Natural killer cell (primary cell): Measurements from ENCODE around the gene TP53. TPM values are rescaled to one million over a fixed set of nuclear protein-coding genes. Genes with fewer than 3 reads are reported as not detected.
"Not testable (repeated sequence)": the region's sequence is repeated elsewhere in the genome, so short reads cannot be mapped to it uniquely, and the experiment has no call there.

ENCODE experiments used
- ATAC-seq, 3 donors: fragments of 150-1000 bp in 2 of 3; fragments of 200-7000 bp in 1 of 3; cut with Tn5 transposase; 1 replicate in 1 of 3; 2 replicates in 2 of 3; pipeline ENCODE4 v1.10.0; 2021; ENCODE audit warnings: mild to moderate bottlenecking in 2 of 3, moderate library complexity in 2 of 3
- DNase-seq, 2 donors: peaks; one replicate each; pipeline versions ENCODE4 v3.0.0 to v3.0.0-alpha.2; 2013 to 2021; ENCODE audit warnings: mixed read lengths in 1 of 2
- H3K27ac ChIP-seq: one replicate; pipeline ENCODE4 v1.5.1; 2013; ENCODE audit warnings: mild to moderate bottlenecking, low read length
- H3K27me3 ChIP-seq: one replicate; pipeline ENCODE4 v1.6.1; 2013; ENCODE audit warnings: low read length; ENCODE audit not compliant: control insufficient read depth, insufficient read depth
- H3K36me3 ChIP-seq: one replicate; pipeline ENCODE4 v1.6.1; 2013; ENCODE audit warnings: low read length; ENCODE audit not compliant: control insufficient read depth, insufficient read depth
- H3K4me1 ChIP-seq: one replicate; pipeline ENCODE4 v1.6.1; 2013; ENCODE audit warnings: low read length; ENCODE audit not compliant: control insufficient read depth, insufficient read depth
- H3K4me3 ChIP-seq: one replicate; pipeline ENCODE4 v1.5.1; 2013; ENCODE audit warnings: low read length
- H3K9me3 ChIP-seq: one replicate; pipeline ENCODE4 v1.6.1; 2013; ENCODE audit warnings: low read length; ENCODE audit not compliant: control insufficient read depth, insufficient read depth
- H3K27ac Mint-ChIP-seq, 2 donors: one replicate each; pipeline ENCODE4 v1.8.0; 2022; ENCODE audit warnings: mild to moderate bottlenecking in 2 of 2, mixed read lengths in 2 of 2, moderate library complexity in 1 of 2
- H3K27me3 Mint-ChIP-seq, 2 donors: one replicate each; pipeline ENCODE4 v1.8.0; 2022; ENCODE audit warnings: low read depth in 2 of 2, mixed read lengths in 2 of 2
- H3K36me3 Mint-ChIP-seq: one replicate; pipeline ENCODE4 v1.8.0; 2022; ENCODE audit warnings: mixed read lengths
- H3K4me1 Mint-ChIP-seq, 2 donors: one replicate each; pipeline ENCODE4 v1.8.0; 2022; ENCODE audit warnings: mixed read lengths in 2 of 2
- H3K4me3 Mint-ChIP-seq: one replicate; pipeline ENCODE4 v1.8.0; 2022; ENCODE audit warnings: mild to moderate bottlenecking, moderate library complexity, mixed read lengths
- H3K9me3 Mint-ChIP-seq, 2 donors: one replicate each; pipeline ENCODE4 v1.8.0; 2022; ENCODE audit warnings: mixed read lengths in 2 of 2
- WGBS: methylation state at CpG from one replicate; pipeline ENCODE4 v1.1.7; 2013; ENCODE audit warnings: missing lambda C conversion rate; ENCODE audit not compliant: insufficient coverage; 5-methylcytosine and 5-hydroxymethylcytosine counted together
- intact Hi-C: fragments of 100-400 bp; cut with micrococcal nuclease; formaldehyde crosslinking; loops from one replicate; pipeline ENCODE4 v1.14.2; 2022
- total RNA-seq, 4 donors: library from RNA; stranded (reverse); fragments of 120-200 nt in 1 of 4; gene quantifications; one replicate each; pipeline versions ENCODE4 v1.2.3 to v1.2.4, GENCODE V29; 2013 to 2022
- TF ChIP-seq, protein P1 (sequence below): fragments of 200-600 bp; IDR thresholded peaks from one replicate; pipeline ENCODE4 v1.8.0; 2022; ENCODE audit warnings: antibody characterized with exemption

Gene TP53
- total RNA-seq, 3 donors from 2014 or later (not counting 1 experiment from before 2014, with no cell fraction given): 56.5 to 65.5 (median 62.0) TPM

DNA sequence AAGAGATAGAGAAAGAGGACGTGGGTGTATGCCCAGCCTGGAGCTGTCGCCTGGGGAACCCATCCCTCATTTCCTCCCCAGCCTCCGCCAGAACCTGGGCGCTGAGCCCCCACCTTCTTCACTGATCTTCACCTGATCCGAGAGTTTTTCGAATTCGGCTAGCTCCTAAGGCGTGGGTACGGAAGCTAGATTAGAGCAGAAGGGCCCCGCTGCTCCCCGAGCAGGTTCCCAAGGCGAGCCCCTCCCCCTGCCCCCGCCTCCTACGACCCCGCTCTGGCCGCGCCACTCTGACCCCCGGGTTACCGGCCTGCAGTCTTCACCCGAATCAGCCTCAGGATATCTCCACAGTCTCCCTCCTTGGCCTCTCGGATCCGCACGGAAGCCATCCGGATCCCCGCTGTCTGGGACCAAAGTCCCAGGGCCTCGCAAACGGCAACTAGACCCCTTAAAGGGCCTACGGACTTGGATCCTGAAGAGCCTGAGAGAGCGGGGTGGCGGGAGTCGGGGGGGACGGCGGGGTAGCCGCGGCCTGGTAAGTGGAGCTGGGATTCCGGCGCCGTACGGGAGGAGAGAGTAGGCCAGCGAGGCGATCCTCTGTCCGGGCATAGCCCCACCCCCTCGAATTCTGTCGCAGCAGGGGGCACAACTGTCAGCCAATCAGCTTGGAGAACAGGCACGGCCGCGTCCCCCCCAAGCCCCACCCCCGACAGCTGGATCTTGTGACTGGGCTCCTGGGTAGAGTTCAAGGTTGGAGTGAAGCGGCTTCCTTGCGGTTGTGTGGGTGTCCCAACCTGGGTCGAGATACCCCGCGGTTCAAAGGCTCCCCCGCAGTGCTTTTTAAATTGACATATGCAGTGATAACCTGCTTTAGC, 59.8 kb downstream of the TP53 start, which contains the start of gene SAT2:
TSS of gene SAT2 (minus strand) at position 572 of the 872 bp plus-strand sequence. CDS start at position 386, 186 bp downstream.
- intact Hi-C loops: no loop called here
- Histone ChIP-seq H3K9me3 (no peaks in the 10 kb centered on the region), H3K36me3 (peaks cover 2% of the 10 kb centered on the region), H3K4me1 (peaks cover 17% of the 10 kb centered on the region), H3K27me3 (no peaks in the 10 kb centered on the region), H3K27ac (peak within 1 kb of the TSS; percentile 75), H3K4me3 (peak within 1 kb of the TSS; percentile 78)
- Mint-ChIP-seq H3K4me3 (peak within 1 kb of the TSS; percentile 92), H3K4me1 (peaks cover 12 to 14% of the 10 kb centered on the region in 2 donors), H3K36me3 (no peaks in the 10 kb centered on the region), H3K27me3 (no peaks in the 10 kb centered on the region), H3K27ac (peak within 1 kb of the TSS; percentile 73 to 91), H3K9me3 (no peaks in the 10 kb centered on the region)
- TF ChIP-seq, protein P1, sequence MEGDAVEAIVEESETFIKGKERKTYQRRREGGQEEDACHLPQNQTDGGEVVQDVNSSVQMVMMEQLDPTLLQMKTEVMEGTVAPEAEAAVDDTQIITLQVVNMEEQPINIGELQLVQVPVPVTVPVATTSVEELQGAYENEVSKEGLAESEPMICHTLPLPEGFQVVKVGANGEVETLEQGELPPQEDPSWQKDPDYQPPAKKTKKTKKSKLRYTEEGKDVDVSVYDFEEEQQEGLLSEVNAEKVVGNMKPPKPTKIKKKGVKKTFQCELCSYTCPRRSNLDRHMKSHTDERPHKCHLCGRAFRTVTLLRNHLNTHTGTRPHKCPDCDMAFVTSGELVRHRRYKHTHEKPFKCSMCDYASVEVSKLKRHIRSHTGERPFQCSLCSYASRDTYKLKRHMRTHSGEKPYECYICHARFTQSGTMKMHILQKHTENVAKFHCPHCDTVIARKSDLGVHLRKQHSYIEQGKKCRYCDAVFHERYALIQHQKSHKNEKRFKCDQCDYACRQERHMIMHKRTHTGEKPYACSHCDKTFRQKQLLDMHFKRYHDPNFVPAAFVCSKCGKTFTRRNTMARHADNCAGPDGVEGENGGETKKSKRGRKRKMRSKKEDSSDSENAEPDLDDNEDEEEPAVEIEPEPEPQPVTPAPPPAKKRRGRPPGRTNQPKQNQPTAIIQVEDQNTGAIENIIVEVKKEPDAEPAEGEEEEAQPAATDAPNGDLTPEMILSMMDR: no peak
- ATAC-seq: peak; percentile 96 to 97 (median 97)
- DNase-seq: peak; percentile 68 to 92
- WGBS: under 1% methylated on average over 53 of the region's 54 CpGs

DNA sequence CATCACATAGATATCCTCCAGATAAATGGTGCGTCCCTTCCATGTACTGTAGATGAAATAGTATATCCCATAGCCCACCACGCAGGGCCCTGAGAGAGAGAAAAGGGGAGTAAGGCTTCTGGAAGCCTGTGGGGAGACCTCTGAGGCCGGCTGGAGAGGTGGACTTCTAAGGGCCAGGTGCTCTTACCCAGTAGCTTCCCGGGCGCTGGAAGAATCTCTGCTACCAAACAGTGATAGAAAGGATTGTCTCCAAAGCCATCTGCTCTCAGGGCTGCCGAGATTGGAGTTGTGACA, 60.4 kb downstream of the TP53 start:
- no peaks in the 10 kb centered on the region for H3K36me3 Mint-ChIP-seq
- intact Hi-C loops: no loop called here
- no peak overlapping the region for H3K27ac ChIP-seq
- 33% methylated on average over 5 of the region's 6 CpGs for WGBS
- peak overlapping the region; percentile 73 to 91 for H3K27ac Mint-ChIP-seq
- H3K4me3 Mint-ChIP-seq: peak overlapping the region; percentile 92
- H3K9me3 ChIP-seq: no peaks in the 10 kb centered on the region
- H3K27me3 Mint-ChIP-seq: no peaks in the 10 kb centered on the region
- H3K4me3 ChIP-seq: peak overlapping the region; percentile 78
- peaks cover 17% of the 10 kb centered on the region for H3K4me1 ChIP-seq
- H3K9me3 Mint-ChIP-seq: no peaks in the 10 kb centered on the region
- H3K27me3 ChIP-seq: no peaks in the 10 kb centered on the region
- TF ChIP-seq, protein P1: no peak
- no peak for ATAC-seq
- peaks cover 12 to 14% of the 10 kb centered on the region in 2 donors for H3K4me1 Mint-ChIP-seq
- peaks cover 2% of the 10 kb centered on the region for H3K36me3 ChIP-seq
- peak in 1 of 2 donors; percentile 13 for DNase-seq

DNA sequence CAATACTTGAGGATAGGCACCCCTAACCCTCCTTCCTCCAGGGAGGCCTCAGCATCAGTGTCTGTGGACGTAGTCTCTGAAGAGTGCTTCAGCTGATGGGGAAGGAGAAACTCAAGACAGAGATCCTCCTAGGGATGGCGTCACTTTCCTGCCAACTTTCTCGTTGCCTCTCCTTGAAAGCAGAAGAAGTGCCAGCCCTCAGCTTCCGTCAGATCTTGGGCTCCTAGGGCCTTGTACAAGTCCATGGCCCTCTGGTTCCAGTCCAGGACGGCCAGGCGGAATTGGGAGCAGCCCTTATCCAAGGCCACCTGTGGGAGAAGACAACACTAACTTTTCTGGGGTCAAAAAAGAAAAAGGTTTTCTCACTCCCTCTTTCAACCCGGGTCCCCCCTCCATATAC, 61.0 kb downstream of the TP53 start:
- no peak for ATAC-seq
- Histone ChIP-seq H3K4me3 (no peak overlapping the region), H3K27me3 (no peaks in the 10 kb centered on the region), H3K36me3 (peaks cover 2% of the 10 kb centered on the region), H3K9me3 (no peaks in the 10 kb centered on the region), H3K27ac (no peak overlapping the region), H3K4me1 (peaks cover 17% of the 10 kb centered on the region)
- 92% methylated on average over 7 of the region's 7 CpGs for WGBS
- TF ChIP-seq, protein P1: no peak
- peak in 1 of 2 donors; percentile 11 for DNase-seq
- no peaks in the 10 kb centered on the region for H3K27me3 Mint-ChIP-seq
- H3K36me3 Mint-ChIP-seq: no peaks in the 10 kb centered on the region
- peaks cover 12 to 14% of the 10 kb centered on the region in 2 donors for H3K4me1 Mint-ChIP-seq
- peak overlapping the region; percentile 73 to 91 for H3K27ac Mint-ChIP-seq
- peak overlapping the region; percentile 92 for H3K4me3 Mint-ChIP-seq
- no peaks in the 10 kb centered on the region for H3K9me3 Mint-ChIP-seq
- intact Hi-C loops: no loop called here

DNA sequence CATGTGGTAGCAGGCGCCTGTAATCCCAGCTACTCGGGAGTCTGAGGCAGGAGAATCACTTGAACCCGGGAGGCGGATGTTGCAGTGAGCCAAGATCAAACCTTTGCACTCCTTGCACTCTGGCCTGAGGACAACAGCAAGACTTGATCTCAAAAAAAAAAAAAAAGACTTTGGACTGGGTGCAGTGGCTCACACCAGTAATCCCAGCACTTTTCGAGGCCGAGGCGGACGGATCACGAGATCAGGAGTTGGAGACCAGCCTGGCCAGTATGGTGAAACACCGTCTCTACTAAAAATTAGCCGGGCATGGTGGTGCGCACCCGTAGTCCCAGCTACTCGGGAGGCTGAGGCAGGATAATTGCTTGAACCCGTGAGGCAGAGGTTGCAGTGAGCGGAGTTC, 61.5 kb downstream of the TP53 start:
- H3K4me3 Mint-ChIP-seq, H3K27ac Mint-ChIP-seq, ATAC-seq, DNase-seq, H3K27me3 Mint-ChIP-seq, H3K36me3 ChIP-seq, H3K9me3 ChIP-seq, intact Hi-C loops, H3K27me3 ChIP-seq, H3K4me3 ChIP-seq, H3K9me3 Mint-ChIP-seq, H3K36me3 Mint-ChIP-seq, H3K27ac ChIP-seq: not testable (repeated sequence)
- 98% methylated on average over 16 of the region's 16 CpGs for WGBS
- H3K4me1 ChIP-seq: peaks cover 17% of the 10 kb centered on the region
- peaks cover 12 to 14% of the 10 kb centered on the region in 2 donors for H3K4me1 Mint-ChIP-seq
